Limb (tissue), 2 donors: Measurements from ENCODE around the gene PDZD2.
A peak's percentile ranks its signal among the peaks of the same experiment; 100 is the strongest.

Experiments
- DNase-seq, 2 donors: peaks; one replicate each; pipeline ENCODE4 v3.0.0-alpha.2; 2016; ENCODE audit errors: extremely low spot score in 2 of 2

The PDZD2 gene

GRCh38 chr5:31918739-31919138 lies 279.8 kb downstream of the PDZD2 start:
- DNase-seq, result no peak

- DNase-seq, result no peak
Observed at GRCh38 chr5:31921852-31922305, 282.9 kb downstream of the PDZD2 start.

- DNase-seq, result no peak
Observed at GRCh38 chr5:31924005-31924404, 285.1 kb downstream of the PDZD2 start.

GRCh38 chr5:31931874-31932273 lies 292.9 kb downstream of the PDZD2 start:
- DNase-seq, result no peak

- no peak for DNase-seq
Observed at GRCh38 chr5:31934156-31934555, 295.2 kb downstream of the PDZD2 start.

GRCh38 chr5:31935496-31936369 lies 296.8 kb downstream of the PDZD2 start:
- DNase-seq, result peak; percentile 51 to 58

- DNase-seq, result peak in 1 of 2 donors; percentile 43
Observed at GRCh38 chr5:31936683-31937082, 297.8 kb downstream of the PDZD2 start.

- no peak for DNase-seq
Observed at GRCh38 chr5:31937226-31937625, 298.3 kb downstream of the PDZD2 start.

GRCh38 chr5:31937703-31938102 lies 298.8 kb downstream of the PDZD2 start:
- no peak for DNase-seq

GRCh38 chr5:31939151-31939550 lies 300.2 kb downstream of the PDZD2 start:
- DNase-seq, result no peak

GRCh38 chr5:31941151-31941755 lies 302.3 kb downstream of the PDZD2 start:
- DNase-seq, result no peak

GRCh38 chr5:31942546-31942945 lies 303.6 kb downstream of the PDZD2 start:
- no peak for DNase-seq

- DNase-seq, result peak; percentile 47 to 51
Observed at GRCh38 chr5:31944684-31945445, 305.9 kb downstream of the PDZD2 start.

GRCh38 chr5:31948006-31948405 lies 309.1 kb downstream of the PDZD2 start:
- DNase-seq, result no peak

- no peak for DNase-seq
Observed at GRCh38 chr5:31952067-31952466, 313.1 kb downstream of the PDZD2 start.

- no peak for DNase-seq
Observed at GRCh38 chr5:31954091-31954490, 315.2 kb downstream of the PDZD2 start.

GRCh38 chr5:31957151-31957550 lies 318.2 kb downstream of the PDZD2 start:
- no peak for DNase-seq

- DNase-seq, result no peak
Observed at GRCh38 chr5:31962351-31962751, 323.4 kb downstream of the PDZD2 start.

GRCh38 chr5:31962871-31963307 lies 324.0 kb downstream of the PDZD2 start:
- DNase-seq, result no peak

- DNase-seq, result no peak
Observed at GRCh38 chr5:31963358-31964006, 324.6 kb downstream of the PDZD2 start.

- no peak for DNase-seq
Observed at GRCh38 chr5:31964007-31964360, 325.1 kb downstream of the PDZD2 start.

GRCh38 chr5:31965227-31965626 lies 326.3 kb downstream of the PDZD2 start:
- no peak for DNase-seq
